ENCODE results near the gene SOST.
"Not testable (repeated sequence)": the region's sequence is repeated elsewhere in the genome, so short reads cannot be mapped to it uniquely, and the experiment has no call there.

DNA sequence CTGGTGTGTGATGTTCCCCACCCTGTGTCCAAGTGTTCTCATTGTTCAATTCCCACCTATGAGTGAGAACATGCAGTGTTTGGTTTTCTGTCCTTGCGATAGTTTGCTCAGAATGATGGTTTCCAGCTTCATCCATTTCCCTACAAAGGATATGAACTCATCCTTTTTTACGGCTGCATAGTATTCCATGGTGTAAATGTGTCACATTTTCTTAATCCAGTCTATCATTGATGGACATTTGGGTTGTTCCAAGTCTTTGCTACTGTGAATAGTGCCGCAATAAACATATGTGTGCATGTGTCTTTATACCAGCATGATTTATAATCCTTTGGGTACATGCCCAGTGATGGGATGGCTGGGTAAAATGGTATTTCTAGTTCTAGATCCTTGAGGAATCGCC is 34.1 kb upstream of the SOST start:
- TF ChIP-seq EZH2 (IDR thresholded peaks at IDR 0.05; ENCODE audit: low read depth); CTCF (conservative IDR thresholded peaks at IDR 0.05): not testable (repeated sequence)
